Activated effector memory CD4-positive, alpha-beta T cell treated with anti-CD3 and anti-CD28 coated beads, Interleukin-2, amount 50 U/mL, for 16 hours (primary cell): ENCODE data around the gene LMAN2.
"Not testable (repeated sequence)": the region's sequence is repeated elsewhere in the genome, so short reads cannot be mapped to it uniquely, and the experiment has no call there.

ENCODE experiments used
- DNase-seq: peaks from one replicate; pipeline ENCODE4 v3.0.0-alpha.2; 2020

LMAN2 gene

DNA sequence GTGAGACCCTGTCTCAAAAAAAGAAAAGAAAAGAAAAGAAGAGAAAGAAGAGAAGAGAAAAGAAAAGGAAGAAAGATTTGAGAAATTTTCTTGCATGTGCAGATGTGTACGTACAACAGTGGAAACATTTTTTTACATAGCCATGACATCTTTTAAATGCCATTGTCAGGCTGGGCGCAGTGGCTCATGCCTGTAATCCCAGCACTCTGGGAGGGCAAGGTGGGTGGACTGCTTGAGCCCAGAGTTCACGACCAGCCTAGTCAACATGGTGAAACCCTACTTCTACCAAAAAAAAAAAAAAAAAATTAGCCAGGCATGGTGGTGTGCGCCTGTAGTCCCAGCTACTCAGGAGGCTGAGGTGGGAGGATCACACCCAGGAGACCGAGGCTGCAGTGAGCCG is 6.6 kb downstream of the LMAN2 start:
- no peak for DNase-seq

DNA sequence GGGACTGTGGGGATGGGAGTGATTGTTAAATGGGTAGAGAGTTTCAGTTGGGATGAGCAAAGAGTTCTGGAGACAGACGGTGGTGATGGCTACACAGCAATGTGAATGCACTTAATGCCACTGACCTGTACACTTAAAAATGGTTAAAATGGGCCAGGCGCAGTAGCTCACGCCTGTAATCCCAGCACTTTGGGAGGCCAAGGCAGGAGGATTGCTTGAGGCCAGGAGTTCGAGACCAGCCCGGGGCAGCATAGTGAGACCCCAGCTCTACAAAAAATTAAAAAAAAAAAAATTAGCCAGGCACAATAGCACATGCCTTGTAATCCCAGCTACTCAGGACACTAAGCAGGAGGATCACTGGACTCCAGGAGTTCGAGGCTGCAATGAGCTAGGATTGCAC is 7.7 kb downstream of the LMAN2 start:
- DNase-seq, result no peak

DNA sequence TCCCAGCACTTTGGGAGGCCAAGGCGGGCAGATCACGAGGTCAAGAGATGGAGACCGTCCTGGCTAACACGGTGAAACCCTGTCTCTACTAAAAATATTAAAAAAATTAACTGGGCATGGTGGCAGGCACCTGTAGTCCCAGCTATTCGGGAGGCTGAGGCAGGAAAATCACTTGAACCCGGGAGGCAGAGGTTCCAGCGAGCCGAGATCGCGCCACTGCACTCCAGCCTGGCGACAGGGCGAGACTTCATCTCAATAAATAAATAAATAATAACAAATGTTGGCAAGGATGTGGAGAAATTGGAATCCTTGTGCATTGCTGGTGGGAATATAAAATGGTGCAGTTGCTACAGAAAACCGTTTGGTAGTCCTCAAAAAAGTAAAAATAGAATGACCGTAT is 8.5 kb downstream of the LMAN2 start:
- not testable (repeated sequence) for DNase-seq

DNA sequence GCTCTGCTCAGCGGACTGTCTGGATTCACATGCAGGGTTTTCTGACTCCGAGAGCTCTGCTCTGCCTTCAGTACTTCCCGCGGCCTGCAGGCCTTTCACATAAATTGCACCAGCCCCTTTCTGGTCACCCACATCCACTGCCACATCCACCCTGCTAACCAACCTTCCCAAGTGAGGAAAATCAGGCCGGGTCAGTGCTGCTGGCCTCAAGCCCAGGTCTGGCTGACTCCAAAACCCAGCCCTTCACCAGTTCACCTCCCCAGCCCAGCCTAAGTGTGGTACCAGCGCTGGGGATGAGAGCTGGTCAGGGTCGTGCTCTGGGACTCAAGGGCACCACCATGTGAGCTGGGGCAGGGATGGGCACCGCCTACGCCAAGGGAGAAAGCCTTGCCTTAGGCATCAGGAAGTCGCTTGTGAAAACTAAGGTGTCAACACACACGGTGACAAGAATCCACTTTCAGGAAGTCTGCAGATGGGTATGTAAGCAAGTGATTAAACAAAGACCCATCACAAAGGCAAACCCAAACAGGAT is 12.3 kb downstream of the LMAN2 start:
- no peak for DNase-seq

DNA sequence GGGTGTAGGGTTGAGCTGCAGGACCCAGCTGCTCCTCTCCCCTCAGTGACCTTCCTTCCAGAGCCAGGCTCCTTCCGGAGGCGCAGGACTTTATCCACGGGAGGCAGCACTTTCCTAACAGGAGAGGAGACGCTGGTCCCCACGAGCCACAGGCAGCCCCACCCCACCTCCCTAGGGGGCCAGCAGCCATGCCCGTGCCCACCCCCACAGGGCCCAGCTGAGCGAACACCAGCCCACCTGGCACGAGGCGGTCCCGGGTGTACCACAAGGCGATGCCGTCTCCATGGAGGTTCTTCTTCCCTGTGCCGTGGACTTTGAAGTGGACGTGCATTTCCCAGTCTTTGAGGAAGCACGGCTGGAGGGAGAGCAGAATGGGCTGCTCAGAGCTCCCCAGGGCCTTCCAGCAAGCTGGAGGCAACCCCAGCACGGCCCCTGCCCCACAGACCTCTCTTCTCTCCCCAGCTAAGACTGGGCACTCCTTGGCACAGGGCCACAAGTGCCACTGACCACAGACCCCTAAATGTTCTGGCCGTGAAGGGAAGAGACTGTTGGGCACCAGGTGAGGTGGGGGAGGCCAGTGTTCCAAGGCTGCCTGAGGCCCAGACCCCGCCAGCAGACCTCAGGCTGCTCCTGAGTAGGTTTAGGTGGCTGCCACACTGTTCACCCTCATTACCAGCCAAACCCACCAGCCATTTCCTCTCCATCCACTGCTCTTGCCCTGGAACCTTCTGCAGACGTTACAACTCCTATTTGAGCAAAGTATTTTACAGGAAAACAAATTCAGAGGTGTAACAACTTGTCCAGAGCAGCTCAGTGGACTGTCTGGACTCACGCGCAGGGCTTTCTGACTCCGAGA is 13.0 kb downstream of the LMAN2 start:
- no peak for DNase-seq

DNA sequence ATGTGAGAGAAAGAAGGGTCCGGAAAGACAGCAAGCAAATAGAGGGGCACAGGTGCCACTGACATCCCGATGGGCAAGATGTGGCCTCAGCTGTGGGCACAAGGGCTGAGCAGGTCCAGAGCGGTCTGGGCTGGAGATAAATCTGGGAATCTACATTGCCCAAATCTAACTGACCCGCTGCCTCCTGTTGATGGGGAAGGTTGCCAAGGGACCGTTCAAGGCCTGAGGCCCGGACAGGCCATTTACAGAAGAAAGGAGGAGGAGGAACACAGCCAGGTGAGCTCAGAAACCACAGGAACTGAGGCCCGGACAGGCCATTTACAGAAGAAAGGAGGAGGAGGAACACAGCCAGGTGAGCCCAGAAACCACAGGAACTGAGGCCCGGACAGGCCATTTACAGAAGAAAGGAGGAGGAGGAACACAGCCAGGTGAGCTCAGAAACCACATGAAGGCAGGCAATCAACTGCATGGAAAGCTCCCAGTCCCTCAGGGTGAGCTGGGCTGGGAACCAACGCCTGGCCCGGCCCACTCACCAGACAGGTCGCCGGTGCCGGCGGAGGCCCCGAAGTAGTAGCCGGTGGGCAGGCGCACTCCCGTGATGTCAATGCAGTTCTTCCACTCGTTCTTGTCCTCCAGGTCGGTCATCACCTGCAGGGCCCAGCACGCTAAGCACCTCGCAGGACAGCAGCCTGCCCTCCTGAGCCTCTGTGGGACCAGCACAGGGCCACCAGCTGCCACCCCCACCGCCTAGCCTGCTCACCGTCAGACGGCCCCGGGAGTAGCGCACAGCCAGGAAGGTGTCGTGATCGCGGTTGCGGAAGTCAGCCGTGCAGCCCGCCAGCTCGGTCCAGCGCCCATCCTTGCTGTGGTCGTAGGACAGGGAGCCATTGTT is 14.6 kb downstream of the LMAN2 start:
- no peak for DNase-seq

DNA sequence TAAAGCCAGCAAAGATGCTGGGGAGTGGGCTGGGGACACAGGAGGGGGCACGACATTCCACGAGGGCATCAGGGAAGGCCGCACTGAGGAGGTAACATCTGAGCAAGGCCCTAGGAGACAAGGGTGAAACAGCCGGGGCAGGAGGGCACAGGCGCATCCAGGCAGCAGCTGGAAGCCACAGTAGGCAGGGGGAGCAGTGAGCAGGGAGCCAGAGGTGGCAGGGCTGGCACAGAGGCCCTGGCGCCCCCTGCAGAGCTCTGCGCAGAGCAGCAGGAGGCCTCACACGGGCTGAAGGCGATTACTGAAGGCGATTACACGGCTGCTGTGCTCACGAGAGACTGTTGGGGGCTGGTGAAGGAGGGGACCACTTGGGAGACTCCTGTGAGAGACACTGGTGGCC is 15.4 kb downstream of the LMAN2 start:
- no peak for DNase-seq

DNA sequence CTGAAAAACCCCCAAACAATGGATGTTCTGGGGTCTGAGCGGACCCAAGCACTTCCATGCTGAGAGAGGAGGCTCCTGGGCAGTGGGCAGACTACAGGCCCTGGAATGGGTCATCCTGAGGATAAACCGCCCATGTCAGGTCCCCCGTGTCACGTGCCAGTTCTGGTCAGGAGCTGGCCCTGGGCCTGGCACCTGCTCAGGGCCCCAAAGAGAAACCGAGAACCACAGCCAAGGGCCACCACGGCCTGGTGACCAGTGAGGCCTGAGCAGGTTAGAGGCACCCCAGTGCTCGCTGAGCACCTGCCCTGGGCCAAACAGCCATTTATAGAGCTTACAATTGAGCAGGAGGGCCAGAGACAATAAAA is 15.8 kb downstream of the LMAN2 start:
- DNase-seq, result no peak

DNA sequence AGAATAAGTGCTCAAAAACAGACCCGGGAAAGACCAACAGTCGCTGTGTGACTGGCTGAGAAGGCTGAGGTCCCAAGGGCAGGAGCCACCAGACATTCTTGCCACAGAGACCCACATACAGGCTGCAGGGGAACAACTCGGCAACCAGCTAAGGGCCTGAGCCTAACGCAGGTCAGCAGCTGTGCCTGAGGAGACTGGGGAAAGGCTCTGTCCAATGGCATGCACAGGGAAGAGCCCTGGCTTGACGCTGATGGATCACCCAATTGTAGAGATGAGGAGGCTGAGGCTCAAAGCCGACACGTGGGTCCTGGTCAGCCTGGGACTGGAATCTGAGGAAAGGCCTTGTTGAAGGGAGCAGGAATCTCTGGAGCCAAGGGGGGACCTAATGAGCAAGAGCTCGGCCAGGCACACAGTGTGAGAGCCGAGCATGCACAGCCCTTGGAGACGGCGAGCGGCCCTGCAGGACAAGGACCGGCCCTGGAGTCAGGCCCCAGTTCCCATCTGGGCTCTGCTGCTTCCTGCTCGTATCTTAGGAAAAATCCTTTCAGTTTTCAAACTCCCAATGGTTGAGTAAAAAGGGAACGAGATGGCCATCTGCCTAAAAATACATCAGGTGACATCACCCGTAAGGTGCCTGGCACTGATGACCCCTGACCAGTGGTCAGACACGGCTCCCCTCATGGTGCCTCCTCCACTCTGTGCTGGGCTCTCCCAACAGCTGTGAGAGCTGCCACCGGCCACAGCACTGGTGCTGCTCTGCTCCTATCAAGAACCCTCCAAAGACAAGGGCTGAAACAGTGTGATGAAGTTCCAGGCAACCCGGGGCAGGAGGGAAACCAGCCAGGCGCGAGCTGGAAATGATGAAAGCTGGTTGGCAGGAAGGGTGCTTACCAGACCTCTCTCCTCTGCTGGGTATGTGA is 16.4 kb downstream of the LMAN2 start:
- no peak for DNase-seq

DNA sequence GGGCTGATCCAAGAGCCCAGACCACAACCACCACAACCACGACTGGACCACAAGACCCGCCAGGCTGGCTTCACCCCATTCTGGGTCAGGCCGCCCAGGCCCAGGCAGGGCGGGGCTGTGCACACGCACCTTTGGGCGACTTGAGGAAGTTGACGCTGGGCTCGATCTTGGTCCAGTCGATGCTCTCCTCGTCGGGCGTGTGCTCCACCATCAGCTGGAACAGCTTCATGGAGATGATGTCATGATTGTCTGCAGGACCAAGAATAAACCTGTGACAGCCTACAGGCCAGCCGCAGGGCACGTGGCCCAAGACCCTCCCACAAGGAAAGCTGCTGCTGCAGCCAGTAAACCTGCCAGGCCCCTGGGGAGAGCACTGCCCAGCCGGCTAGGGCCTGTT is 17.3 kb downstream of the LMAN2 start:
- no peak for DNase-seq

DNA sequence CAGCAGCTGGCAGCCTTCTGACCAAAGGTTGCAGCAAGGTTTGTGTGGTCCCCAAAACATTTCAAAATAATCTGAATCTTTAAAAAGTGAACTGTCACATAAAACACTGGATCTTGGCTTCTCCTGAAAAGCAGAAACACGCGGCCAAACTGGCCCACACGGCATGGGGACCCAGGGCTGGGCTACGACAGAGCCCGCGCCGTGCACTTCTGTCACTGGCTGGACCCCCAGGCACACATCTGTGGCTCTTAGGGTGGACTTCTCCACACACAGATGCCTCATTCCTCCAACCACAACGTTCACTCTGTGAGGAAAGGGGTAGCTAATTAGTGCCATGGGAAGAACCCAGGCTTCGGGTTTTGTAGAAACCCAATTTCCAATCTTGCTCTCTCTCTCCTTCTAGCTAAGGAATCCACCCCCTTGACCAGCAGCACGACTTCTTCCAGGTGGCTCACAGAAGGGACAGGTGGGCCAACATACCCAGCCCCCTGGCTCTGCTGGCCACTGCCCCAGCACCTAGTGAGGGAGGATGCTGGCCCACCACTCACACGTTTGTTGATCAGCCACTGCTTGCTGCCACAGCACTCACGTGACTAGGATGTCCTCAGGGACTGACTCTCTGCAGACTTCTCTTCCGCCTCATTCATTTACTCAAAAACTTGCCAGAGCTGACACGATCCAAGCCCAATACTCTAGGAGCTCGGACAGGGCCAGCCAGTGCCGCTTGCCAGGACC is 17.9 kb downstream of the LMAN2 start:
- DNase-seq, result no peak

DNA sequence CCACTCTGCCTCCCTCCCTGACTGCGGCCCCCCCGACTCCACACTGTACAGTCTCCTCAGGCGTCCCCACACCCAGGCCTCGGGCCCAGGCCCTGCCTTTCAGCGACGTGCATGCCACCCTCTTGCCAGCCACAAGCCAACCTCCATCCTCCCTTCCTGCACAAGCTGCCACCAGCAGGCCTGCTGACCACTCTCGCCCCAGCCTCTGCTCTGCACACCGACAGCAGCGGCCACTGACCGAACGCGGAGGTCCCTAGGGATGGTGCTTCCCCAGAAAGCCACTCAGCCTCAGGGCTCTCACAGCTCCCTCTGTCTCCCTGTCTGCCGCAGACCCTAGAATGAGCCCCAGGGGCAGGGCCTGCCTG is 18.6 kb downstream of the LMAN2 start:
- DNase-seq, result no peak

DNA sequence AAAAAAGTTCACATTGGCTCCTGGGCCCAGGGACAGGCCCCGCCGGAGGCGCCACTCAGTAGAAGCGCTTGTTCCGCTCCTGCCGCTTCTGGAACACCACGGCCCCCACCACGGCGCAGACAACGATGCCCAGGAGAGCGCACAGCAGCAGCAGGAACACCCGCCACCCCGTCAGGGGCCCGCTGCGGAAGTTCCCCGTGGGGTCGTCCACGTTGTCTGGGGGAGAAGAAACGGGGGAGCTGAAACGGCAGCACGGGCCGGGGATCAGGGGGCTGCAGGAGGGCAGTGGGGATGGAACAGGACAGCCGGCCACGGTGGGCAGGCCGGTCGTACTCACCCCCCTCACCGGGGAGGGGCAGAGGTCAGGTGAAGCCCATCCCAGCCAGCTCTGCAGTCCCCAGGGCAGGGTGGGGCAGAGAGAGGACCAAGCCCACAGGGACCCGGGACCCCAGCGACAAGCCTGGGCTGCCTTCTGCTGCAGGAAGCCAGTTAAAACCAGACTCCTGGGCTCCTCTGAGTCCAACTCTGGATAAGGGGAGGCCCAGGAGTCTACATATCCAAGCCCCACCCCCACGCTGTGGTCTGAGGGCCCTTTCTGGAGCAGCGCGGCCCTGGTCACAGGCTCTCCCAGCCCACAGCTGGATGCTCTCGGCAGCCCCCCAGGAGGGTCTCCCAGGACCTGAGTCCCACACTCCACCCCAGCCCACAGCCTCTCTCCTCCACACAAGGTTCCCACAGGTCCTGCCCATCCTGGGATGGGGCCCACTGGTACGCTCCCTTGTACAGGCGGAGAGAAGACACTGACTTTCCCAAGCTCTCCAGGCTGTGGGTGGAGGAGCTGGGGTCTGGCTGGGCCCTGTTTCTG is 19.2 kb downstream of the LMAN2 start:
- no peak for DNase-seq

DNA sequence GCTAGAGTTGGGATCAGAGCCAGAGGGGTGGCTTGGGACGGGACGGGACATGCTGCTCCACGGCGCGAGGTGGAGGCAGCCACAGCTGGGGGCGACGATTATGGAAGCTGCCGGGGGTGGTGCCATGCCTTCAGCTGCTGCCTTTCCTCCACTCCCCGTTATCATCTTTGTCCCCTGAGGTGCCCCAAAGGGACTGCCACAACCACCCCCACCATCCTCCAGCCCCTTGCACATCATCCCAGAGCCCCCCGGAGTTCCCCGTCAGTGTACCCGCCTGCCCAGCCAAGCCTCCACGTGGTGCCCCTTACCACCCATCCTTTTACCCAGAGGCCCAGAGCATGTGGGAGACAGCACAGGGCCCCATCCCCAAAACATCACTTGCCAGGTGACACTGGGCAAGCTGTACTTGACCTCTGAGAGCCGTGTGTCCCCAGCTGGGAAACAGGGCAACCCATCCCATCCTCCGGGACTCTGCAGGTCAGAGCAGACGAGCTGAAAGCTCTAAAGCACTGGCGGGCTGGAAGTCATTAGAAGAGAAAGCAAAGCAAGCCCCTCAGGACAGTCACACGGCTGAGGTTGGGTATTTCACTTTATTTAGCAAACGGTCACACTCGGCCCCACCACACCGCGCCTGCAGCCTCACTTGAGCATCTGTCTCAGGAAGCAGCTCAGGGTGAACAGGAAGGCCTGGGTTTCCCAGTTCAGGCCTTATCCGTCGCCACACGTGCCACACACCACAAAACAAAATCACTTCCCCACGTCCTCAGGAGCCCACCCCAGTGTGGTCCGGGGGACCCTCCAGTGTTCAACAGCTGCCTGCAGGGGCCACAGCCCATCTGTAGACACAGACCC is 20.3 kb downstream of the LMAN2 start:
- no peak for DNase-seq

DNA sequence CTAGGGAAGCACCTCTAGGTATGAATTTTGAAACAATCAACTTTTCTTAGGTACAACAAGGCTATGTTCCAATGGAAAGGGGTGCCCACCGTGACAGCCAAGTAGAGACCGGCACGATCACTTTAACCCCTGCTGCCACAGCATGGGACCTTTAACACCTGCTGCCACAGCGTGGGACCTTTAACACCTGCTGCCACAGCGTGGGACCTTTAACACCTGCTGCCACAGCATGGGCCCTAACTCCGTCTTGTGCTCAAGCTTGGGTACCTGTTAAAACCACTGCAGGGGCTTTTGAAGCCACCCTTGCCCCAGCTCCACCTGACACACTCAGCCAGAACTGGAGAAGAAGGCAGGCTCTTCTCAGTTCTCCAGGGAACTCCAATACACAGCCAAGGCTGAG is 21.6 kb downstream of the LMAN2 start:
- no peak for DNase-seq

DNA sequence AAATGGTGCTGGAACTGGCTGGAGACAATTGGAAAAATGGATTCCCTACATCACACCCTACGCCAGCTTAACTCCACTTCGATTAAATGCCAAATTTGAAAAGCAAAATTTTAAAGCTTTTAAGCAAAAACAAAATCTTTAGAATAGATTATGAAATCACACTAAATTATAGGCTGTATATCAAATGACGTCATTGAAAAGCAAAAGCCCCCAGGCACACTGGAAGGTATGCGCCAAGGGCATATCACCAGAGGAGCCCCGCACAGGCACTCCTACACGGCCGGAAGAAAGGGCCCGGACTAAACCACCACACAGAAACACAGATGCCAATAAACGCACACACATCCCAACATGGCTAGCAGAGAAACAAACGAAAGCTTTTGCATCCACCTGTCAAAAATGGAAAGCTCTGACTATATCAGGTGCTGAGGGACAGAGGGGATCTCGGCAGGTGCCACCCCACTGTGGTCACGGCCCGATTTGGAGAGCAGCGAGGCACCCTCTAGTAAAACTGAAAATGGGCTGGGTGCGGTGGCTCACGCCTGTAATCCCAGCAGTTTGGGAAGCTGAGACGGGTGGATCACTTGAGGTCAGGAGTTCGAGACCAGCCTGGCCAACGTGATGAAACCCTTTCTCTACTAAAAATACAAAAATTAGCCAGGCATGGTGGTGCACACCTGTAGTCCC is 22.8 kb downstream of the LMAN2 start:
- DNase-seq, result no peak

DNA sequence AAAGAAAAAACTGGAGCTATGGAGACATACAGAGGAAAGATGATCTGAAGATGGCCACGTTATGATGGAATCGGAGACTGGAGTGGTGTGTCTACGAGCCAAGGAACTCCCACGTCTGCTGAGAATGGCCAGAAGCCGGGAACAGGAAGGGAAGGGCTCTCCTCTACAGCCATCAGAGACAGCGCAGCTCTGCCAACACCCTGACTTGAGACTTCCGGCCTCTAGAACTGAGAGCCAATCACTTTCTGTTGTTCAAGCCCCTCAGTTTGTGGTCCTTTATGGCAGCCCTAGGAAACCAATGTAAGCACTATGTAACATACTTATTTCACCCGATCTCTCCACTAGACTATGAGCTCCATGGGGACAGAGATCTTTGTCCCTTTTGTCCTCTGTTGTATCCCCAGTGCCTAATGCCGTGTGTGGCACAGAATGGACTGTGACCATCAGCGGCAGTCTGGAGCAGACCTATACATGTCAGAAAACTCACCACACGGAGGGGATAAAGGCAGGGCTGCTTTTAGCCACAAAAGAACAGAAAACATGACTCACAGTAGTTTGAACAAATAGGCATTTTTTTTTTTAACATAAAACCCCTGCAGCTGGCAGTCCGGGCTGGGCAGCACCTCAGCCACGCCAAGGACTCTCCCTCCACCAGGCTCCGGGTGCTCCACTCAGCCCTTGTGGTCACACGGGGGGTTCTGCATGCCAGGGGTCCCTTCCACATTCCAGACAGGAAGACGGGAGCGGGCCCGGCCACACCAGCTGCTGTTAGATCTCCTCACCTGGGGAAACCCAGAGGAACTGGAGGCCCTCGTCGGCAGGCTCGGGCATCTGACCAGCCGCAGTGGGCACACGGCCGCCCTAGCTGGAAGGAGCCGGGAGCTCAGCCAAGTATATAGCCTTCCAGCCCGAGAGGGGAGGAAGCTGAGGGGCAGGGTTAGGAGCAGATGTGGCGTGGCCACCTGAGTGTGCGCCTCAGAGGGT is 23.6 kb downstream of the LMAN2 start:
- DNase-seq, result no peak

DNA sequence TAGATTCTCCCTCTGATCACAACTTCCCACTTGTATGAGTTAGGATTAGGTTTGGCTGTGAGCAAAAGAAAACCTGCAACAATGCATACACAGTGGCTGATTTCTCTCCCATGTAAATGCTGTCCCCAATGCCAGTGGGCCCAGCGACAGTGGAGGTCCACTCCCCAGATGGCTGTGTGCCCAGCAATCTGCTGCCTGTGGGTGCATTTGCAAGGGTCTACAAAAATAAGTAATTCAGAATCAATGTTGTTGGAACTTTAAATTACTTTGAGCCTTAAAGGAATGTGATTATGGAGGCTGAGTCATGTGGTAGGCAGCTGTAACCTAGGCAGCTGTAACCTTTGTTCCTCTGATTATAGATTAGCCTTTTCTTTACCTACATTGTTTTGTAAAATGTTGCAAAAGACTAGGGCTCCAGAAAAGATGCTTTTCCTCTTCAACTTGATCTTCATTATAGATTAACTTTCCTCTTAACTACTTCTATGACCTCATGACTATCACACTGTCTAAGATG is 25.5 kb downstream of the LMAN2 start:
- DNase-seq, result no peak
